ENCODE results near the gene CRNN.

- TF ChIP-seq CTCF (IDR thresholded peaks at IDR 0.05; ENCODE audit: low read depth, low read length, poor library complexity, severe bottlenecking) (no peak), EZH2phosphoT487 (IDR thresholded peaks at IDR 0.05; ENCODE audit: borderline replicate concordance, low read length) (no peak)
These were observed 16.6 kb downstream of the CRNN start for GRCh38 chr1:152397474-152397873.
